NCI-H187 treated with DMSO at 0.1 percent for 48 hours (cell line): ENCODE results near the gene ALOX5.
"Not testable (repeated sequence)": the region's sequence is repeated elsewhere in the genome, so short reads cannot be mapped to it uniquely, and the experiment has no call there.

Source experiments
- DNase-seq: peaks from one replicate; lab custom pipeline; 2025; lab: John Stamatoyannopoulos, UW

The ALOX5 gene

GRCh38 chr10:45404770-45405120 lies 30.7 kb downstream of the ALOX5 start:
- DNase-seq = no peak

GRCh38 chr10:45407542-45407941 lies 33.5 kb downstream of the ALOX5 start:
- DNase-seq = no peak

GRCh38 chr10:45408421-45409319 lies 34.7 kb downstream of the ALOX5 start:
- DNase-seq = no peak

GRCh38 chr10:45409347-45409746 lies 35.3 kb downstream of the ALOX5 start:
- not testable (repeated sequence) for DNase-seq

GRCh38 chr10:45409782-45410181 lies 35.8 kb downstream of the ALOX5 start:
- no peak for DNase-seq

- DNase-seq = no peak
Observed at GRCh38 chr10:45410489-45410806, 36.4 kb downstream of the ALOX5 start.

GRCh38 chr10:45410807-45411606 lies 37.0 kb downstream of the ALOX5 start:
- no peak for DNase-seq

- DNase-seq = no peak
Observed at GRCh38 chr10:45411607-45411940, 37.6 kb downstream of the ALOX5 start.

- not testable (repeated sequence) for DNase-seq
Observed at GRCh38 chr10:45415062-45415461, 41.0 kb downstream of the ALOX5 start.

- no peak for DNase-seq
Observed at GRCh38 chr10:45416603-45417002, 42.6 kb downstream of the ALOX5 start.

- no peak for DNase-seq
Observed at GRCh38 chr10:45417746-45418145, 43.7 kb downstream of the ALOX5 start.

- DNase-seq = no peak
Observed at GRCh38 chr10:45418417-45418848, 44.4 kb downstream of the ALOX5 start.

- DNase-seq = no peak
Observed at GRCh38 chr10:45418849-45419675, 45.0 kb downstream of the ALOX5 start.

- DNase-seq = no peak
Observed at GRCh38 chr10:45419676-45420025, 45.6 kb downstream of the ALOX5 start.

GRCh38 chr10:45420453-45421192 lies 46.6 kb downstream of the ALOX5 start:
- DNase-seq = no peak

- no peak for DNase-seq
Observed at GRCh38 chr10:45421221-45422097, 47.4 kb downstream of the ALOX5 start.

GRCh38 chr10:45422207-45422865 lies 48.3 kb downstream of the ALOX5 start:
- DNase-seq = no peak

GRCh38 chr10:45422866-45423659 lies 49.0 kb downstream of the ALOX5 start:
- no peak for DNase-seq

GRCh38 chr10:45423976-45424499 lies 50.0 kb downstream of the ALOX5 start:
- no peak for DNase-seq
